Upper lobe of left lung (tissue), 4 donors: ENCODE measurements around the gene STRIP1.

ENCODE experiments used
- CTCF ChIP-seq, 6 experiments: fragments of 450-650 bp in 4 of 6; fragments of 200-600 bp in 2 of 6; sonication (generic) in 2 of 6; IDR thresholded peaks; one replicate each; pipeline ENCODE4 v1.5.1; 2016 to 2019; ENCODE audit warnings: antibody characterized with exemption in 6 of 6
- EP300 ChIP-seq, 4 donors: sonication (generic); formaldehyde crosslinking; IDR thresholded peaks; one replicate each; pipeline ENCODE4 v1.5.1; 2017; ENCODE audit warnings: antibody characterized with exemption in 4 of 4, control low read depth in 2 of 4
- POLR2A ChIP-seq, 4 donors: fragments of 450-650 bp; IDR thresholded peaks; one replicate each; pipeline ENCODE4 v1.5.1; 2016 to 2017; ENCODE audit warnings: antibody characterized with exemption in 4 of 4, mild to moderate bottlenecking in 2 of 4
- POLR2AphosphoS5 ChIP-seq, 2 donors: sonication (generic); formaldehyde crosslinking; IDR thresholded peaks; one replicate each; pipeline ENCODE4 v1.5.1; 2017; ENCODE audit warnings: antibody characterized with exemption in 2 of 2

- TF ChIP-seq CTCF (IDR thresholded peaks at IDR 0.05) (no peak), POLR2A (IDR thresholded peaks at IDR 0.05) (no peak), EP300 (IDR thresholded peaks at IDR 0.05) (no peak), POLR2AphosphoS5 (IDR thresholded peaks at IDR 0.05) (no peak)
Measured at GRCh38 chr1:110089561-110090275, 55.3 kb downstream of the STRIP1 start.
